GM21367 (cell line): Measurements from ENCODE around the gene BRMS1.
"Not testable (repeated sequence)": the region's sequence is repeated elsewhere in the genome, so short reads cannot be mapped to it uniquely, and the experiment has no call there.

ENCODE experiments used
- ATAC-seq: cut with Tn5 transposase; IDR thresholded peaks from one replicate; pipeline ENCODE4 v1.9.1; 2021; ENCODE audit not compliant: unreplicated experiment

The BRMS1 gene

GRCh38 chr11:66326261-66327111 lies 18.4 kb downstream of the BRMS1 start:
- ATAC-seq = no peak

DNA sequence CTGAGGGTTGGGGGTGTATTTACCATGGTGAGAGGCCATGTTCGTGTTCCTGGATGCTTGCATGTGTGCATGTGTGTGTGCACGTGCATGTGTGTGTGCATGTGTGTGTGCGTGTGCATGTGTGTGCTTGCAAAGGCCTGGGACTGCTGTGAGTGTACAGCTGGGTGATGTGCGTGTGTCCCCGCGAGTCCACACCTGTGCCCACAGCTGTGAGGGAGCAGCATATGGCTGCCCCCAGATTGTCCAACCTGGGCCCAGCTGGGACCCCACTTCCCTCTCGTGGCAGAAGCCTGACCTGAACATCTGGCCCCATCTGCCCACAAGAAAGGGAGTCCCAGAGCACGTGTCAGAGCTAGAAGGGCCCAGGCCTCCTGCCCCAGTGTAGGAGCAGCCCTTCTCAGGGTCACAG lies 19.6 kb downstream of the BRMS1 start:
- no peak for ATAC-seq

DNA sequence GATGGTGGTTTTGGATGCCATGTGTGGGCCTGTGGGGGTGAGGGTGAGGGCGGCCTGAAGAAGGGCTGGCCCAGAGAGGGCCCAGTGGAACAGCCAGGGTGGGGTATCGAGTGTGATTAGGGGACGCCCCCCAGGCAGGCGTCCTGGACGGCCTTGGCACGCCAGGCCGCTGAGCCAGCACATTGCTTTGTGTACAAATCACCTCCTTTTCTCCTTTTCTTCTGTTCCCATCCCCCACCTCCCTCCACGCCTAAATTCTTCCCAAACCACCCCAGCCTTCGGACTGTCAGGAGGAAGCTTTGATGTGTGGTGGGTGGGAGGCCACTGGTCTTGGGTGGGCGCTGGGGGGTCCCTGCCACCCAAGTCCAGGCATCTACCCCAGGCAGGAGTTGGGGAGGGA lies 20.2 kb downstream of the BRMS1 start:
- no peak for ATAC-seq

GRCh38 chr11:66323684-66324083 lies 21.2 kb downstream of the BRMS1 start:
- ATAC-seq = no peak

DNA sequence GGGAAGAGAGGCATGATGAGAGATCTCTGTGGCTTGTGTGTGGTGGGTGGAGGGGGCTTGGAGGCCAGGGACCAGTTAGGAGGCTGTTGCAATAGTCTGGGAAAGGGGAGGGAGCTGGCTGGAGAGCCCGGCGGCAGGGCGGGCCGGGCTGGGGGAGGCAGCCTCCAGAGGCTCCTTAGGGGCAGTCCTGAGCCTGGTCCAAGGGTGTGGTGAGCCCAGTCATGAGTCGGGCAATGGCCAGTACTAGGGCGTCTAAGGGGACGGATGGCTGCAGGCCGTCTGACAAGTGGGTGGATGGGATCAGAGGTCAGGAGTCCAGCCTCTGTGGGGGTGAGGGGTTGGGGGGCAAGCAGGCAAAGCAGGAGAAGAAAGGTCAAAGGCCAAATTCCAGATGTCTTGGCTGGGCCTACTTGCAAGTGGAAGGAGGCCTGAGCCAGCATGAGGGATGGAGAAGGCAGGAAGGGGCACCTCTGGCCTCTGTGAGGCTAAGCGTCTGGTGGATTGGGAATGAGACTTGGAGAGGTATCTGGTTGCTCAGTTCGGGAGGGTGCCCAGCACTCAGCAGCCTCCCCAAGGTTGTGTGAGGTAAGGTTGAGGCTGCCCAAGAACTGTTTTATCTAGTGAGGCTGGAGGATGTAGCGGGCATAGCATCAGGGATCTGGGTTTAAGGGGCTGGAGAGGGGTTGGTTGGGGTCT lies 22.0 kb downstream of the BRMS1 start:
- no peak for ATAC-seq

- no peak for ATAC-seq
These were observed 23.3 kb downstream of the BRMS1 start for GRCh38 chr11:66321606-66322005.

DNA sequence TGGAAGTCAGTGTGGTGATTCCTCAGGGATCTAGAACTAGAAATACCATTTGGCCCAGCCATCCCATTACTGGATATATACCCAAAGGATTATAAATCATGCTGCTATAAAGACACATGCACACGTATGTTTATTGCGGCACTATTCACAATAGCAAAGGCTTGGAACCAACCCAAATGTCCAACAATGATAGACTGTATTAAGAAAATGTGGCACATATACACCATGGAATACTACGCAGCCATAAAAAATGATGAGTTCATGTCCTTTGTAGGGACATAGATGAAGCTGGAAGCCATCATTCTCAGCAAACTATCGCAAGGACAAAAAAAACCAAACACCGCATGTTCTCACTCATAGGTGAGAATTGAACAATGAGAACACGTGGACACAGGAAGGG lies 24.2 kb downstream of the BRMS1 start:
- ATAC-seq = not testable (repeated sequence)

DNA sequence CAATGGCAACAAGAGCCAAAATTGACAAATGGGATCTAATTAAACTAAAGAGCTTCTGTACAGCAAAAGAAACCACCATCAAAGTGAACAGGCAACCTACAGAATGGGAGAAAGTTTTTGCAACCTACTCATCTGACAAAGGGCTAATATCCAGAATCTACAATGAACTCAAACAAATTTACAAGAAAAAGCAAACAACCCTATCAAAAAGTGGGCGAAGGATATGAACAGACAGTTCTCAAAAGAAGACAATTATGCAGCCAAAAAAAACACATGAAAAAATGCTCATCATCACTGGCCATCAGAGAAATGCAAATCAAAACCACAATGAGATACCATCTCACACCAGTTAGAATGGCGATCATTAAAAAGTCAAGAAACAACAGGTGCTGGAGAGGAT lies 24.6 kb downstream of the BRMS1 start:
- ATAC-seq = not testable (repeated sequence)

DNA sequence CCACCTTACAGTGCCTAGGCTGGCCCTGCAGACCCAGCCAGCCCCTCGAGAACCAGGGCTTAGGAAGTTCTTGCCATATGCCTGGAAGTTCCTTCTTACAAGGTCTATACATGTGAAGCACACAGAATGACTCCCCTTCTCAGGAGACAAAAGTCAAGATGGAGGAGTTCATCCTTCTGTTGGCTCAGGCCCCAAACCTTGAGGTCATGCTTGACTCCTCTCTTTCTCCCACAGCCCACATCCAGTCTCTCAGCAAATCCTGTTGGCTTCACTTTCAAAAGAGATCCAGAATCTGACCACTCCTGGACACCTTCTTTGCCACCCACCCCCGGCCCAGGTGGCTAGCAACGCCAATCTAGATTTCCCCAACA lies 26.3 kb downstream of the BRMS1 start:
- no peak for ATAC-seq

GRCh38 chr11:66317723-66318599 lies 26.9 kb downstream of the BRMS1 start:
- ATAC-seq = no peak

- no peak for ATAC-seq
These were observed 27.6 kb downstream of the BRMS1 start for GRCh38 chr11:66317322-66317722.

DNA sequence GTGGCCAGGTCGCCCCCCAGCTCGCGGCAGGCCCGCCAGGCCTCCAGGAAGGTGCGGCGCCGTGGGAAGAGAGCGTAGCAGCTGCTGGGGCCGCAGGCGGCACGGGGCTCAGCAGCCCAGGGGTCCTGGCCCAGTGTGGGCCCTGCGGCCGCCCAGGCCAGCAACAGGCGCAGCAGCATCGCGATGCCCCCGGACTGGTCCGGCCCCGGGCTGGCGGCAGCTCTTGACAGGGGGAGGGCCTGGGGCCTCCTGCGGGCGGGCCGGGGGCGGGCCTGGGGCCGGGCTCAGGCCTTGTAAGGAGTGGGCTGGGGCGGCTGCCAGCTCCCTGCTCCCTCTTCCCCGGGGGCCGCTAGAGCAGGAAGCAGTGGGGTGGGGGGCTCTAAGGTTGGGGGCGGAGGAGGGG lies 28.1 kb downstream of the BRMS1 start, which contains the start of gene CD248:
TSS of gene CD248 (minus strand) at position 196 of the 403 bp plus-strand sequence. CDS start at position 179, 17 bp downstream.
- ATAC-seq = no peak

- no peak for ATAC-seq
These were observed 28.7 kb downstream of the BRMS1 start for GRCh38 chr11:66315921-66316811.

GRCh38 chr11:66315498-66315885 lies 29.4 kb downstream of the BRMS1 start:
- ATAC-seq = no peak

DNA sequence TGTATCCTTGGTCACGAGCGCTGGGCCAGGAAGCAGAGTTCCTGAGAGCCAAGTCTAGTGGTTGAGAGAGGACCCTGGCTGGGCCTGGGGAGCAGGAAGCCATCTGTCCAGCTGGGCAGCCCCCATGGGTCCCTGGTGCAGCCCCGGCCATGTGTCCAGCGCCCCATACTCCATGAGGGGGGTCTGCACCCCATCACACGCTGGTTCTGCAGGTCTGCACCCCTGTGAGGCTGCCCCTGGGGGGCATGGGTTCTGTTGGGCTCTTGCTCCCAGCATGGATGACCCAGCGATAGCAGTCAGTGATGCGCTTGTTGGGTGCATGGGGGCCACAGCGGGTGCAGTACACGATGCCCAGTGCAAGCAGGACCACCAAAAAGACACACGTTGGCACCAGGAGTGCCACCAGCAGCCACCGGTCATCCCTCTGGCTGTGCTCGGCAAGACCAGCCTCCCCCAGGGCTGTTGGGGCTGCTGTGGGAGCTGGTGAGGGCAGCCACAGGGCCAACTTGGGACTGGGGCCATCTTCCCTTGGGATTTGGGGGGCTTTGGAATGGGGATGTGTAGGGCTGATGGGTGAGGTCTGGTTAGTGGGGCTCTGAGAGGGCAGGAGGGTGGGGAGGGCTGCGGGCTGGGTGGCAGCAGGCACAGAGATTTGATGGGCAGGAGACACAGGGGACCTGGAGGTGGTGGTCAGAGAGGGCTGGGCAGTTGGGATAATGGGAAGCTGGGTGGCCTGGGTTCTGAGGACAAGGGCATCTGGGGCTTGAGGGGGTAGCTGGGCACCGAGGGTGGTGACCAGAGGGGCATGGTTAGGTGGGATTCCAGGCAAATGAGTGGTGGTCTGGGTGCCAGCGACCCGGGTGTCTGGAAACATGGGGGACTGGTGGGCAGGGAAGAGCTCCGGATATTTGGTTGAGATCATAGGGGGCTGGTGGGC lies 30.1 kb downstream of the BRMS1 start:
- no peak for ATAC-seq

DNA sequence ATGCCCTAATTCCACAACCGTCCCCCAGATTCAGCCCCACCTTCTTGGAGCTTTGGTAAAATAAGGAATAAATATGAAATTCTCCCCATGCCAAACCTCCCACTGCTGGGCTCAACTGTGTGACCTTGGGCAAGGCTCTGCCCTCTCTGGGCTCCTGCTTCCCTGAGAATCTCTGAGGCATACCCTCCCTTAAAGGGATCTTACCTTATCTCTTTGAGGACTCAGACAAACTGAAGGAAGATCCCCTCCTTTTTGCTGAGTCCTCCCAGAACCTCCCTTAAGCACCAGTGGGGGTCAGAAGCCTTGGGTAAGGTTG lies 30.8 kb downstream of the BRMS1 start:
- no peak for ATAC-seq

- ATAC-seq = no peak
These were observed 31.4 kb downstream of the BRMS1 start for GRCh38 chr11:66313321-66314185.

DNA sequence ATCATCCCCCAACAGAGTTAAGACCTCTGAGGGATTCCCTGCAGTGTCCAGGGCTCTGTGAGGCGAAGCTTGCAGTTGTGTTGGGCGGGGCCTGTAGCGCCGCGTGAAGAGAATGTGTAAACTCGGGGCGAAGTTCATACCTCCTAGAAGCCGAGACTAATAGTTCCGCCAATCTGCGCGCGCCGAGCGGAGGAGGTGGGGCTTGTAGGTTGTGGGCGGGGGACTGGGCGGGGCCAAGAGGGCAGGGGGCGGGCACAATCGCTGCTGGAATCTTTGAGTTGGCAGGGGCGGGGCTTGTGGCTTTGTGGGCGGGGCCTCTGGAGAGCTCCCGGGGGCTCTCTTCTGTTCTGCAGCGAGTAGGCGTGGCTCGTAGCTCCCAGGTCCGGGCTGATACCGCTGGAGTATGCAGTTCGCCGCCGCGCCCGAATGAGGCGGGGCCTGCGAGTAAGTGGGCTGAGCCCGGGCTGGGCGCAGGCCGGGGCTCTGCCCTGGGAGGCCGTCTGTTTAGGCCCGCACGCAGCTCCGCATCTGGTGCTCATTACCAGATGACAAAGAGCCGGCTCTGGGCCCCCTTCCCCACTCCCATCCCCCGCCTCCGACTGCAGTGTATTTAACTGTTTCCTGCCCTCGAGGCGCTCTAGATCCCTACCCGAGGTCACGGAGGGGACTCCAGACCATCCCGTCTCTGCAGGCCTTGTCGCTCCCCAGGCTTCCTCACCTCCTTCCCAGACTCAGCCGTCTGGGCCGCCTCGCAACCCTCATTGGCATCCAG lies 32.2 kb downstream of the BRMS1 start:
- ATAC-seq = peak; percentile 57
